HG03432 (cell line): ENCODE data around the gene EML5.

Experiments
- ATAC-seq: cut with Tn5 transposase; IDR thresholded peaks from one replicate; pipeline ENCODE4 v1.9.1; 2021; ENCODE audit warnings: mild to moderate bottlenecking, moderate library complexity; ENCODE audit not compliant: unreplicated experiment

The EML5 gene

GRCh38 chr14:88565427-88565826 lies 227.3 kb downstream of the EML5 start:
- ATAC-seq: no peak

GRCh38 chr14:88563845-88564244 lies 228.9 kb downstream of the EML5 start:
- no peak for ATAC-seq

- peak; percentile 97 for ATAC-seq
Measured at GRCh38 chr14:88562831-88563686, 229.7 kb downstream of the EML5 start, which contains the start of gene ZC3H14. TSS of gene ZC3H14 (plus strand) at chr14:88563037. CDS start at chr14:88563134, 97 bp downstream.

GRCh38 chr14:88562532-88562830 lies 230.3 kb downstream of the EML5 start:
- ATAC-seq: no peak
